H1 (cell line): ENCODE results near the gene ZBTB44. TPM values are rescaled to one million over a fixed set of nuclear protein-coding genes. Genes with fewer than 3 reads are reported as not detected.

Source experiments
- CHD7 ChIP-seq: fragments of 300-600 bp; sonication (generic); IDR thresholded peaks from 2 replicates; pipeline ENCODE4 v1.7.1; 2012; ENCODE audit warnings: low read length, moderate library complexity, mild to moderate bottlenecking, inconsistent platforms; ENCODE audit not compliant: insufficient replicate concordance
- NRF1 ChIP-seq: IDR thresholded peaks from 2 replicates; pipeline ENCODE4 v1.6.1; 2011; ENCODE audit warnings: mild to moderate bottlenecking, low read depth, low read length, improper control_type of control experiment
- polyA plus RNA-seq, 7 experiments: library from polyadenylated mRNA; depleted of rRNA in 3 of 7; stranded (reverse) in 5 of 7; unstranded in 2 of 7; fragments of >200 nt in 5 of 7; fragments of 200-250 nt in 2 of 7; gene quantifications; 1 replicate in 5 of 7; 2 replicates in 1 of 7; 4 replicates in 1 of 7; pipeline versions ENCODE4 v1.2.1 to v1.2.3, GENCODE V29; 2011 to 2013; ENCODE audit warnings: missing spikeins in 2 of 7, mixed read lengths in 2 of 7
- total RNA-seq: library from RNA; stranded (reverse); fragmentation: NEBNext Ultra II Directional; extraction: Animal tissue kit (Norgen Biotek cat#: 25700); gene quantifications from 2 replicates; pipeline ENCODE4 v1.2.1, GENCODE V29; 2021

ZBTB44 gene
- total and polyA plus RNA-seq, 2 of the 8 experiments (the other 6 are each of a cell fraction or from before 2014, with no cell fraction given) = 37.2 to 158 TPM

- TF ChIP-seq CHD7 = no peak
- no peak for TF ChIP-seq NRF1
These were observed 45.3 kb downstream of the ZBTB44 start (continued) for GRCh38 chr11:130269326-130269943.
